ENCODE data around the gene ANKRD65.
"Not testable (repeated sequence)": the region's sequence is repeated elsewhere in the genome, so short reads cannot be mapped to it uniquely, and the experiment has no call there.

ANKRD65 gene

GRCh38 chr1:1421147-1421906, at the start of gene ANKRD65:
Gene ANKRD65 (minus strand): TSS chr1:1421276. CDS start chr1:1421005, 271 bp downstream.
- no peak within 1 kb of the TSS for H3K4me3 ChIP-seq (ENCODE audit: low read depth, low read length)
- TF ChIP-seq, protein P1, sequence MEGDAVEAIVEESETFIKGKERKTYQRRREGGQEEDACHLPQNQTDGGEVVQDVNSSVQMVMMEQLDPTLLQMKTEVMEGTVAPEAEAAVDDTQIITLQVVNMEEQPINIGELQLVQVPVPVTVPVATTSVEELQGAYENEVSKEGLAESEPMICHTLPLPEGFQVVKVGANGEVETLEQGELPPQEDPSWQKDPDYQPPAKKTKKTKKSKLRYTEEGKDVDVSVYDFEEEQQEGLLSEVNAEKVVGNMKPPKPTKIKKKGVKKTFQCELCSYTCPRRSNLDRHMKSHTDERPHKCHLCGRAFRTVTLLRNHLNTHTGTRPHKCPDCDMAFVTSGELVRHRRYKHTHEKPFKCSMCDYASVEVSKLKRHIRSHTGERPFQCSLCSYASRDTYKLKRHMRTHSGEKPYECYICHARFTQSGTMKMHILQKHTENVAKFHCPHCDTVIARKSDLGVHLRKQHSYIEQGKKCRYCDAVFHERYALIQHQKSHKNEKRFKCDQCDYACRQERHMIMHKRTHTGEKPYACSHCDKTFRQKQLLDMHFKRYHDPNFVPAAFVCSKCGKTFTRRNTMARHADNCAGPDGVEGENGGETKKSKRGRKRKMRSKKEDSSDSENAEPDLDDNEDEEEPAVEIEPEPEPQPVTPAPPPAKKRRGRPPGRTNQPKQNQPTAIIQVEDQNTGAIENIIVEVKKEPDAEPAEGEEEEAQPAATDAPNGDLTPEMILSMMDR (IDR thresholded peaks at IDR 0.05; ENCODE audit: insufficient read depth, low read depth, low read length, missing control alignments), result no peak
- DNase-seq (ENCODE audit: low read depth), result no peak

GRCh38 chr1:1468196-1468985, 47.3 kb upstream of the ANKRD65 start:
- not testable (repeated sequence) for DNase-seq (ENCODE audit: low read depth); H3K4me3 ChIP-seq (ENCODE audit: low read depth, low read length)

DNA sequence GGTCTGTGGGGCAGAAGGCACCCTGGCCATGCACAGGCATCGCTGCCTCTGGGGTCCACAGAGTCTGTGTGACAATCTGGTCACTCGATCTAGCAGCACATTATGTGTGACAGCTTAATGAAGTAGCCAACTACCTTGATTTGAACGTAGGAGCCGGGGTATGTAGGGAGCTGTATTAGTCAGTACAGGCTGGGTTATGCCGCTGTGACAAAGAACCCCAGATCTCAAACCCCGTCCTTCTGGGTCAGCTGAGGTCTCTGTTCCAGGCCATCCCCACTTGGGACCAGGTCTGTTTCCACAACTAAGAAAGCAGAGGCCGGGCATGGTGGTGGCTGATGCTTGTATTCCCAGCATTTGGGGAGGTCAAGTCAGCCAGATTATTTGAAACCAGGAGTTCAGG, 42.2 kb upstream of the ANKRD65 start:
- DNase-seq (ENCODE audit: low read depth), result no peak
- TF ChIP-seq, protein P1 (IDR thresholded peaks at IDR 0.05; ENCODE audit: insufficient read depth, low read depth, low read length, missing control alignments), result no peak
- peak overlapping the region; percentile 56 for H3K4me3 ChIP-seq (ENCODE audit: low read depth, low read length)

DNA sequence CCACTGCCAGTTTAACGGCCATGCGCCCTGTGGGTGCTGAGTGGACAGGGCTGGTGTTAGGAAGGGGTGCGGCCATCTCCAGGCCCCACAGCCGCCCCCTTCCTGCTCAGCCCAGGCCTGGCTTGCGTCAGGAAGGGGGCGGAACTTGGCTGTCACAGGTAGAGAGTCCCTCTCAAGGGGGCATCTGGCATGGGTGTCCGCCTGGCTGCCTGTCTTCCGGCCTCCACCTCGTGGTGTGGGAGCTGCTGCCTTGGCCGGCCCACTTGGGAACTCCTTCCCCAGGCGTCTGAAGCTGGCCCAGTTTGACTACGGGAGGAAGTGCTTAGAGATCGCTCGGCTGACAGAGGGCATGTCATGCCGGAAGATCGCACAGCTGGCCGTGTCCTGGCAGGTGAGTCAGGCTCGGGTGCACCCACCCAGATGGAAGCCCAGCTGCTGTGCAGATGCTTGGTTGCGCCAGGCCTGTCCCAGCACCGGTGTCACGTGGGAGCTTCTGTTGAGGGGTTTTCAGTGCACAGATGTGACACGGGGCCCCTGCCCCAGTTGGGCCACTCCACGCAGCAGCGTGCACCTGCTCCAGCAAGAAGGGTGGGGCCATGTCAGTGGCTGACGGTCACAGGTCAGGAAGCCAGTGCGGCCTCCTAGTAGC, 41.4 kb upstream of the ANKRD65 start:
- DNase-seq (ENCODE audit: low read depth), result peak; percentile 88
- peak overlapping the region; percentile 56 for H3K4me3 ChIP-seq (ENCODE audit: low read depth, low read length)
- TF ChIP-seq, protein P1 (IDR thresholded peaks at IDR 0.05; ENCODE audit: insufficient read depth, low read depth, low read length, missing control alignments), result no peak

GRCh38 chr1:1461721-1462317, 40.7 kb upstream of the ANKRD65 start:
- peak; percentile 34 for DNase-seq (ENCODE audit: low read depth)

GRCh38 chr1:1460540-1461130, 39.6 kb upstream of the ANKRD65 start:
- TF ChIP-seq, protein P1 (IDR thresholded peaks at IDR 0.05; ENCODE audit: insufficient read depth, low read depth, low read length, missing control alignments), result no peak
- no peak for DNase-seq (ENCODE audit: low read depth)
- H3K4me3 ChIP-seq (ENCODE audit: low read depth, low read length), result no peak overlapping the region

More at GRCh38 chr1:1461721-1462317, 40.7 kb upstream of the ANKRD65 start:
- peak overlapping the region; percentile 56 for H3K4me3 ChIP-seq (ENCODE audit: low read depth, low read length)
- TF ChIP-seq, protein P1 (IDR thresholded peaks at IDR 0.05; ENCODE audit: insufficient read depth, low read depth, low read length, missing control alignments), result no peak

- not testable (repeated sequence) for H3K4me3 ChIP-seq (ENCODE audit: low read depth, low read length); DNase-seq (ENCODE audit: low read depth)
These were observed 38.6 kb upstream of the ANKRD65 start for GRCh38 chr1:1459711-1460110.

- not testable (repeated sequence) for H3K4me3 ChIP-seq (ENCODE audit: low read depth, low read length); DNase-seq (ENCODE audit: low read depth)
These were observed 38.1 kb upstream of the ANKRD65 start for GRCh38 chr1:1459156-1459555.

DNA sequence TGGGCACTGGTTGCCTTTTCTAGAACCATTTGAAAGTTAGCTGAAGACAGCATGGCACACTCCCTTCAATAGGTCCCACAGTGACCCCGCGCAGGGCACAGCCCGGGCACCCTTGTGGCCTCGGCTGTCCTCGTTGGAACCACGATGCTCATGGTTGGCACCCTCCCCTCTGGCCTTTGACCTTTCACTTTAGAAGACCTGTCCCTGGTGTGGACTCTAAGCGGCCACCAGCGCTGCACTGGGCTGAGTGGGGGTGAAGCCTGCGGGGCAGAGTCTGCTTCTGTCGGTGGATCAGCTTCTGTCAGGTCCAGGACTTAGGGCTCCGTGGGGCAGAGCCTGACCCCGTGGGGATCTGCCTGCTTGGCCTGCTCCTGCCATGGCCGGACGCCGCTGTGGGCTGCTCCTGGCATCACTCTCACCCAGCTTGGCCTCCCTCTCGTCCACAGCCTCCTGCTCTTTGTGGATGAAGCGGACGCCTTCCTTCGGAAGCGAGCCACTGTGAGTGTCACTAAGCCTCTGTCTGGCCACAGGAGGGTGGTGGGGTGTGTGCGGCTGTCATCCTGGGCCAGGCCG, 35.7 kb upstream of the ANKRD65 start:
- H3K4me3 ChIP-seq (ENCODE audit: low read depth, low read length); DNase-seq (ENCODE audit: low read depth): not testable (repeated sequence)

GRCh38 chr1:1455934-1456333, 34.9 kb upstream of the ANKRD65 start:
- not testable (repeated sequence) for H3K4me3 ChIP-seq (ENCODE audit: low read depth, low read length); DNase-seq (ENCODE audit: low read depth)

All from GM12865 (cell line).